Neural cell (in vitro differentiated cells): Measurements from ENCODE around the gene KCNK2.

Experiments used
- CTCF ChIP-seq: fragments of 450-650 bp; IDR thresholded peaks from 2 replicates; pipeline ENCODE4 v1.5.1; 2014; ENCODE audit warnings: antibody characterized with exemption, mild to moderate bottlenecking, moderate library complexity; ENCODE audit not compliant: poor library complexity, severe bottlenecking
- EP300 ChIP-seq: fragments of 450-650 bp; conservative IDR thresholded peaks from 2 replicates; pipeline ENCODE4 v1.6.1; 2014; ENCODE audit warnings: antibody characterized with exemption, mild to moderate bottlenecking, moderate library complexity; ENCODE audit not compliant: poor library complexity, severe bottlenecking
- EZH2 ChIP-seq: fragments of 200-600, 300-800 bp; shearing (Covaris generic), sonication (generic); IDR thresholded peaks from 2 replicates; pipeline ENCODE4 v1.6.1; 2014; ENCODE audit warnings: antibody characterized with exemption, low read length, borderline replicate concordance, mild to moderate bottlenecking; ENCODE audit not compliant: insufficient read depth, poor library complexity, severe bottlenecking
- MXI1 ChIP-seq: fragments of 450-650 bp; conservative IDR thresholded peaks from 2 replicates; pipeline ENCODE4 v1.6.1; 2014; ENCODE audit warnings: antibody characterized with exemption, mild to moderate bottlenecking; ENCODE audit not compliant: poor library complexity, severe bottlenecking
- POLR2AphosphoS5 ChIP-seq: IDR thresholded peaks from 2 replicates; pipeline ENCODE4 v1.6.1; 2012
- RAD21 ChIP-seq: fragments of 450-650 bp; conservative IDR thresholded peaks from 2 replicates; pipeline ENCODE4 v1.6.1; 2014; ENCODE audit warnings: antibody characterized with exemption, mild to moderate bottlenecking, moderate library complexity
- REST ChIP-seq: IDR thresholded peaks from 2 replicates; pipeline ENCODE4 v1.6.1; 2012; ENCODE audit warnings: borderline replicate concordance
- SMC3 ChIP-seq: fragments of 450-650 bp; conservative IDR thresholded peaks from 2 replicates; pipeline ENCODE4 v1.6.1; 2014; ENCODE audit warnings: antibody characterized with exemption, mild to moderate bottlenecking, moderate library complexity; ENCODE audit not compliant: poor library complexity
- TAF1 ChIP-seq: IDR thresholded peaks from 2 replicates; pipeline ENCODE4 v1.6.1; 2012; ENCODE audit warnings: low read depth

GRCh38 chr1:215111916-215112315 lies 29.4 kb downstream of the KCNK2 start:
- TF ChIP-seq CTCF (no peak), SMC3 (no peak), EP300 (no peak), RAD21 (no peak), EZH2 (no peak), POLR2AphosphoS5 (no peak), REST (no peak), TAF1 (no peak), MXI1 (no peak)
